T-helper 1 cell treated with Interleukin-12 subunit alpha and Interleukin-12 subunit beta and Interleukin-4 antibody, amounts not matched to agents 30 μg/mL and 1 μg/mL, for 36 hours (primary cell): ENCODE data around the gene KLHL35.

ENCODE experiments used
- H3K27ac Mint-ChIP-seq: one replicate; pipeline ENCODE4 v1.8.0; 2021; ENCODE audit warnings: mild to moderate bottlenecking, mixed read lengths
- H3K27me3 Mint-ChIP-seq: one replicate; pipeline ENCODE4 v1.8.0; 2021; ENCODE audit warnings: low read depth, mixed read lengths
- H3K36me3 Mint-ChIP-seq: one replicate; pipeline ENCODE4 v1.8.0; 2021; ENCODE audit warnings: low read depth, mixed read lengths
- H3K4me1 Mint-ChIP-seq: one replicate; pipeline ENCODE4 v1.8.0; 2021; ENCODE audit warnings: low read depth, mixed read lengths
- H3K4me3 Mint-ChIP-seq: one replicate; pipeline ENCODE4 v1.8.0; 2021; ENCODE audit warnings: mild to moderate bottlenecking, moderate library complexity, mixed read lengths
- H3K9me3 Mint-ChIP-seq: one replicate; pipeline ENCODE4 v1.8.0; 2021; ENCODE audit warnings: mixed read lengths

Gene KLHL35

GRCh38 chr11:75454987-75455386 is 22.0 kb upstream of the KLHL35 start:
- no peaks in the 10 kb centered on the region for H3K36me3 Mint-ChIP-seq
- H3K4me3 Mint-ChIP-seq: no peak overlapping the region
- H3K4me1 Mint-ChIP-seq: no peaks in the 10 kb centered on the region
- H3K27ac Mint-ChIP-seq: no peak overlapping the region
- H3K9me3 Mint-ChIP-seq: no peaks in the 10 kb centered on the region
- H3K27me3 Mint-ChIP-seq: no peaks in the 10 kb centered on the region

- H3K4me3 Mint-ChIP-seq: no peak overlapping the region
These were observed 21.1 kb upstream of the KLHL35 start for GRCh38 chr11:75453916-75454655.

GRCh38 chr11:75450826-75451821 is 18.1 kb upstream of the KLHL35 start:
- H3K27me3 Mint-ChIP-seq: no peaks in the 10 kb centered on the region
- no peaks in the 10 kb centered on the region for H3K36me3 Mint-ChIP-seq
- no peak overlapping the region for H3K27ac Mint-ChIP-seq
- H3K4me1 Mint-ChIP-seq: no peaks in the 10 kb centered on the region
- no peak overlapping the region for H3K4me3 Mint-ChIP-seq
- H3K9me3 Mint-ChIP-seq: no peaks in the 10 kb centered on the region

More at GRCh38 chr11:75453916-75454655, 21.1 kb upstream of the KLHL35 start:
- Mint-ChIP-seq H3K27me3 (no peaks in the 10 kb centered on the region), H3K27ac (no peak overlapping the region), H3K4me1 (no peaks in the 10 kb centered on the region), H3K36me3 (no peaks in the 10 kb centered on the region), H3K9me3 (no peaks in the 10 kb centered on the region)

- H3K27ac Mint-ChIP-seq: no peak overlapping the region
- H3K27me3 Mint-ChIP-seq: no peaks in the 10 kb centered on the region
- no peaks in the 10 kb centered on the region for H3K9me3 Mint-ChIP-seq
- no peak overlapping the region for H3K4me3 Mint-ChIP-seq
- no peaks in the 10 kb centered on the region for H3K4me1 Mint-ChIP-seq
- H3K36me3 Mint-ChIP-seq: no peaks in the 10 kb centered on the region
These were observed 17.2 kb upstream of the KLHL35 start for GRCh38 chr11:75450236-75450635.

- Mint-ChIP-seq H3K4me3 (no peak overlapping the region), H3K9me3 (no peaks in the 10 kb centered on the region), H3K4me1 (no peaks in the 10 kb centered on the region), H3K36me3 (no peaks in the 10 kb centered on the region), H3K27ac (no peak overlapping the region), H3K27me3 (no peaks in the 10 kb centered on the region)
These were observed 16.8 kb upstream of the KLHL35 start for GRCh38 chr11:75449776-75450175.

- Mint-ChIP-seq H3K4me1 (no peaks in the 10 kb centered on the region), H3K27ac (no peak overlapping the region), H3K4me3 (no peak overlapping the region), H3K27me3 (no peaks in the 10 kb centered on the region), H3K36me3 (no peaks in the 10 kb centered on the region), H3K9me3 (no peaks in the 10 kb centered on the region)
These were observed 16.3 kb upstream of the KLHL35 start for GRCh38 chr11:75449271-75449670.

GRCh38 chr11:75447415-75447814 is 14.4 kb upstream of the KLHL35 start:
- Mint-ChIP-seq H3K27ac (no peak overlapping the region), H3K36me3 (no peaks in the 10 kb centered on the region), H3K4me3 (no peak overlapping the region), H3K4me1 (no peaks in the 10 kb centered on the region), H3K27me3 (no peaks in the 10 kb centered on the region), H3K9me3 (no peaks in the 10 kb centered on the region)

- Mint-ChIP-seq H3K4me1 (no peaks in the 10 kb centered on the region), H3K4me3 (no peak overlapping the region), H3K27me3 (no peaks in the 10 kb centered on the region), H3K27ac (no peak overlapping the region), H3K36me3 (no peaks in the 10 kb centered on the region), H3K9me3 (no peaks in the 10 kb centered on the region)
These were observed 12.4 kb upstream of the KLHL35 start for GRCh38 chr11:75445315-75445953.

GRCh38 chr11:75443043-75443442 is 10.0 kb upstream of the KLHL35 start:
- no peak overlapping the region for H3K4me3 Mint-ChIP-seq
- no peaks in the 10 kb centered on the region for H3K9me3 Mint-ChIP-seq
- no peaks in the 10 kb centered on the region for H3K27me3 Mint-ChIP-seq
- H3K4me1 Mint-ChIP-seq: no peaks in the 10 kb centered on the region
- no peaks in the 10 kb centered on the region for H3K36me3 Mint-ChIP-seq
- no peak overlapping the region for H3K27ac Mint-ChIP-seq

GRCh38 chr11:75442161-75442885 is 9.3 kb upstream of the KLHL35 start:
- H3K27me3 Mint-ChIP-seq: no peaks in the 10 kb centered on the region
- no peaks in the 10 kb centered on the region for H3K4me1 Mint-ChIP-seq
- no peak overlapping the region for H3K4me3 Mint-ChIP-seq
- no peak overlapping the region for H3K27ac Mint-ChIP-seq
- no peaks in the 10 kb centered on the region for H3K9me3 Mint-ChIP-seq
- H3K36me3 Mint-ChIP-seq: no peaks in the 10 kb centered on the region

- Mint-ChIP-seq H3K4me3 (no peak overlapping the region), H3K4me1 (no peaks in the 10 kb centered on the region), H3K9me3 (no peaks in the 10 kb centered on the region), H3K27me3 (no peaks in the 10 kb centered on the region), H3K27ac (no peak overlapping the region), H3K36me3 (no peaks in the 10 kb centered on the region)
These were observed 8.8 kb upstream of the KLHL35 start for GRCh38 chr11:75441804-75442132.

- Mint-ChIP-seq H3K27me3 (no peaks in the 10 kb centered on the region), H3K27ac (no peak overlapping the region), H3K9me3 (no peaks in the 10 kb centered on the region), H3K4me3 (no peak overlapping the region), H3K4me1 (no peaks in the 10 kb centered on the region), H3K36me3 (no peaks in the 10 kb centered on the region)
These were observed 8.2 kb upstream of the KLHL35 start for GRCh38 chr11:75440960-75441803.

GRCh38 chr11:75439495-75440120 is 6.6 kb upstream of the KLHL35 start:
- H3K4me3 Mint-ChIP-seq: no peak overlapping the region

More at GRCh38 chr11:75439495-75440120, 6.6 kb upstream of the KLHL35 start:
- Mint-ChIP-seq H3K4me1 (no peaks in the 10 kb centered on the region), H3K27me3 (no peaks in the 10 kb centered on the region), H3K36me3 (no peaks in the 10 kb centered on the region), H3K27ac (no peak overlapping the region), H3K9me3 (no peaks in the 10 kb centered on the region)
